Esophagus squamous epithelium (tissue), 4 donors: Measurements from ENCODE around the gene APOL4.

Source experiments
- CTCF ChIP-seq, 6 experiments: fragments of 450-650 bp in 4 of 6; fragments of 200-600 bp in 2 of 6; sonication (generic) in 2 of 6; IDR thresholded peaks; one replicate each; pipeline ENCODE4 v1.5.1; 2016 to 2019; ENCODE audit warnings: antibody characterized with exemption in 6 of 6, mild to moderate bottlenecking in 4 of 6, moderate library complexity in 4 of 6
- POLR2A ChIP-seq, 4 donors: fragments of 450-650 bp; IDR thresholded peaks; one replicate each; pipeline ENCODE4 v1.6.1; 2017; ENCODE audit warnings: antibody characterized with exemption in 4 of 4, mild to moderate bottlenecking in 4 of 4, moderate library complexity in 3 of 4

GRCh38 chr22:36156119-36156514 is 45.5 kb downstream of the APOL4 start:
- TF ChIP-seq CTCF (IDR thresholded peaks at IDR 0.05) = no peak
- TF ChIP-seq POLR2A (IDR thresholded peaks at IDR 0.05) = no peak
